CD4-positive, CD25-positive, alpha-beta regulatory T cell (primary cell): Measurements from ENCODE around the gene TMEM178B. TPM values are rescaled to one million over a fixed set of nuclear protein-coding genes. Genes with fewer than 3 reads are reported as not detected.

ENCODE experiments used
- ATAC-seq, 2 donors: fragments of 150-1000 bp; cut with Tn5 transposase; one replicate each; pipeline ENCODE4 v1.10.0; 2021; ENCODE audit warnings: low read depth in 2 of 2, moderate number of reproducible peaks in 2 of 2, moderate library complexity in 1 of 2
- DNase-seq, 3 donors: peaks; one replicate each; pipeline versions ENCODE4 v3.0.0 to v3.0.0-alpha.2; 2012 to 2022; ENCODE audit warnings: mixed read lengths in 1 of 3
- H3K27ac ChIP-seq: one replicate; pipeline ENCODE4 v1.7.0; 2013; ENCODE audit warnings: mild to moderate bottlenecking, low read length; ENCODE audit not compliant: insufficient read depth, poor library complexity, severe bottlenecking
- H3K27me3 ChIP-seq: one replicate; pipeline ENCODE4 v1.7.0; 2013; ENCODE audit warnings: low read length; ENCODE audit not compliant: control insufficient read depth, insufficient read depth
- H3K36me3 ChIP-seq: one replicate; pipeline ENCODE4 v1.7.0; 2013; ENCODE audit warnings: mild to moderate bottlenecking, low read length, moderate library complexity; ENCODE audit not compliant: control insufficient read depth, insufficient read depth
- H3K4me1 ChIP-seq: 2 replicates; pipeline ENCODE4 v1.7.0; 2013; ENCODE audit warnings: mild to moderate bottlenecking, low read length; ENCODE audit not compliant: insufficient read depth, control insufficient read depth, poor library complexity, severe bottlenecking
- H3K4me3 ChIP-seq: one replicate; pipeline ENCODE4 v1.7.0; 2013; ENCODE audit warnings: low read depth, mild to moderate bottlenecking, low read length, moderate library complexity
- H3K9me3 ChIP-seq, 2 experiments: 1 replicate in 1 of 2; 2 replicates in 1 of 2; pipeline ENCODE4 v1.7.0; 2013; ENCODE audit warnings: low read length in 2 of 2, mild to moderate bottlenecking in 1 of 2, moderate library complexity in 1 of 2; ENCODE audit not compliant: control insufficient read depth in 2 of 2
- H3K27ac Mint-ChIP-seq, 3 donors: one replicate each; pipeline ENCODE4 v1.8.0; 2020 to 2022; ENCODE audit warnings: mild to moderate bottlenecking in 3 of 3, mixed read lengths in 3 of 3, moderate library complexity in 2 of 3
- H3K27me3 Mint-ChIP-seq: one replicate; pipeline ENCODE4 v1.8.0; 2022; ENCODE audit warnings: mild to moderate bottlenecking, mixed read lengths
- H3K36me3 Mint-ChIP-seq: one replicate; pipeline ENCODE4 v1.8.0; 2020; ENCODE audit warnings: mixed read lengths
- H3K4me1 Mint-ChIP-seq, 4 donors: one replicate each; pipeline ENCODE4 v1.8.0; 2020 to 2022; ENCODE audit warnings: mixed read lengths in 4 of 4, mild to moderate bottlenecking in 1 of 4
- H3K4me3 Mint-ChIP-seq, 4 donors: one replicate each; pipeline ENCODE4 v1.8.0; 2020 to 2022; ENCODE audit warnings: mild to moderate bottlenecking in 4 of 4, mixed read lengths in 4 of 4, moderate library complexity in 3 of 4
- H3K9me3 Mint-ChIP-seq, 7 donors: one replicate each; pipeline ENCODE4 v1.8.0; 2020 to 2022; ENCODE audit warnings: mixed read lengths in 7 of 7, mild to moderate bottlenecking in 3 of 7, moderate library complexity in 2 of 7
- polyA plus RNA-seq, 4 donors: library from polyadenylated mRNA; unstranded; fragments of 300-500 nt; fragmentation: Illumina TruSeq; gene quantifications; one replicate each; pipeline ENCODE4 v1.2.3, GENCODE V29; 2021
- total RNA-seq: library from RNA; stranded (reverse); gene quantifications from one replicate; pipeline ENCODE4 v1.2.3, GENCODE V29; 2022

The TMEM178B gene
- total and polyA plus RNA-seq, 5 donors from 2014 or later = 0.10 TPM; not detected in 4

DNA sequence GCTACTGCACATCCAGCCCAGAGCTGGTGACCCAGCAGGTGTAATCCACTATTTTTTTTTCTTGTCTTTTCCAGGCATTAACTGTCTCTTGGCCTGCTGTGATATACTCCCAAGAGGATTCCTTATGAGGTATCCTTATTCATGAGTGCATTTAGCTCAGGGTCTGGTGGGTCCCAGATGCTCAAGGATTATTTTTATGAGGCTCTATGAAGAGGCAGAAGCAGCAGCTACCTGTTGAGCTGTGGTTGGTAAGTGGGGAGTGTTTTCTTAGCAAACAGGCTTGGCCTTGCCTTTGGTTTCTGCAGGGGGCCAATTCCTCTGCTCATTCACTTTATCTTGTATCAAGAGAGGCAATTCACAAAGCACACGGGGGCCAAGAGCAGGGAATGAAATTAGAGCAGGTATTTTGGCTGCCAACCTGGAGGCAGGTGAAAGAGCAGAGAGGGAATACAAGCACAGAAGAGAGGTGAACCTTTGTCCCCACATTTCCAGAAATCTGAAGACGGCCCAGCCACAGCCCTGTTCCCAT lies 221.6 kb downstream of the TMEM178B start:
- H3K36me3 ChIP-seq = no peaks in the 10 kb centered on the region
- DNase-seq (no peak), ATAC-seq (no peak)
- peaks cover 0 to 3% (median 0%) of the 10 kb centered on the region in 7 donors for H3K9me3 Mint-ChIP-seq
- H3K27ac ChIP-seq = no peak overlapping the region
- H3K27me3 Mint-ChIP-seq = no peaks in the 10 kb centered on the region
- H3K27me3 ChIP-seq = no peaks in the 10 kb centered on the region
- H3K4me1 ChIP-seq = no peaks in the 10 kb centered on the region
- no peaks in the 10 kb centered on the region for H3K9me3 ChIP-seq
- H3K4me1 Mint-ChIP-seq = no peaks in the 10 kb centered on the region
- no peaks in the 10 kb centered on the region for H3K36me3 Mint-ChIP-seq
- H3K27ac Mint-ChIP-seq = no peak overlapping the region
- no peak overlapping the region for H3K4me3 Mint-ChIP-seq
- H3K4me3 ChIP-seq = no peak overlapping the region

- Mint-ChIP-seq H3K4me1 (no peaks in the 10 kb centered on the region), H3K27me3 (no peaks in the 10 kb centered on the region), H3K27ac (no peak overlapping the region), H3K9me3 (peaks cover 0 to 3% (median 0%) of the 10 kb centered on the region in 7 donors), H3K4me3 (no peak overlapping the region), H3K36me3 (no peaks in the 10 kb centered on the region)
- DNase-seq (no peak), ATAC-seq (no peak)
- H3K4me3 ChIP-seq = no peak overlapping the region
- H3K27me3 ChIP-seq = no peaks in the 10 kb centered on the region
- H3K9me3 ChIP-seq = no peaks in the 10 kb centered on the region
- no peaks in the 10 kb centered on the region for H3K36me3 ChIP-seq
- H3K27ac ChIP-seq = no peak overlapping the region
- H3K4me1 ChIP-seq = no peaks in the 10 kb centered on the region
Measured at GRCh38 chr7:141300816-141301215, 227.0 kb downstream of the TMEM178B start.

- Histone ChIP-seq H3K4me1 (no peaks in the 10 kb centered on the region), H3K27me3 (no peaks in the 10 kb centered on the region), H3K9me3 (no peaks in the 10 kb centered on the region), H3K27ac (no peak overlapping the region), H3K36me3 (no peaks in the 10 kb centered on the region), H3K4me3 (no peak overlapping the region)
- Mint-ChIP-seq H3K27me3 (no peaks in the 10 kb centered on the region), H3K4me1 (no peaks in the 10 kb centered on the region), H3K27ac (no peak overlapping the region), H3K36me3 (no peaks in the 10 kb centered on the region), H3K9me3 (peaks cover 0 to 3% (median 0%) of the 10 kb centered on the region in 7 donors), H3K4me3 (no peak overlapping the region)
- ATAC-seq = no peak
- DNase-seq = no peak
Measured at GRCh38 chr7:141301544-141301943, 227.7 kb downstream of the TMEM178B start.

DNA sequence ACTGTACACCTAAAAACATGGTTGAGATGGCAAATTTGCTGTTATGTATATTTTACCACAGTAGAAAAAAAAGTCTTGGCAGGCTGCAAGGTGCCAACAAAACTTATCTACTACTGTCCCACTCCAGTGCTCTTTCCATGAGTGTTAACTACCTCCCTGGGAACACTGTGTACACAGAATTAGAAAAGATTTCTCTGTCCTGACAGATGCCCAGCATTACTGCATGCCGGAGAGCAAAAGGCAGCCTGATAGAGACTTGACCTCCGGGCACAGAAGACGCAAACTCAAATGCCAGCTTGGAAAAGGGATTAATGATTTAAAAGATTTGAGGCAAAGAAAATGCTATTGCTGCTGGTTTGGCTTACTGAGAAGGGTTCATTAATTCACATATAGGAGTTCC lies 228.8 kb downstream of the TMEM178B start:
- ATAC-seq (no peak), DNase-seq (no peak)
- Histone ChIP-seq H3K36me3 (no peaks in the 10 kb centered on the region), H3K27ac (no peak overlapping the region), H3K4me1 (no peaks in the 10 kb centered on the region), H3K4me3 (no peak overlapping the region), H3K9me3 (no peaks in the 10 kb centered on the region), H3K27me3 (no peaks in the 10 kb centered on the region)
- Mint-ChIP-seq H3K27me3 (no peaks in the 10 kb centered on the region), H3K27ac (no peak overlapping the region), H3K4me3 (no peak overlapping the region), H3K36me3 (no peaks in the 10 kb centered on the region), H3K4me1 (no peaks in the 10 kb centered on the region), H3K9me3 (peaks cover 0 to 3% (median 0%) of the 10 kb centered on the region in 7 donors)

- peaks cover 0 to 3% (median 0%) of the 10 kb centered on the region in 7 donors for H3K9me3 Mint-ChIP-seq
- ATAC-seq (no peak), DNase-seq (no peak)
- no peak overlapping the region for H3K27ac ChIP-seq
- no peaks in the 10 kb centered on the region for H3K27me3 Mint-ChIP-seq
- no peaks in the 10 kb centered on the region for H3K9me3 ChIP-seq
- no peak overlapping the region for H3K27ac Mint-ChIP-seq
- no peaks in the 10 kb centered on the region for H3K4me1 Mint-ChIP-seq
- H3K4me1 ChIP-seq = no peaks in the 10 kb centered on the region
- H3K4me3 Mint-ChIP-seq = no peak overlapping the region
- no peaks in the 10 kb centered on the region for H3K27me3 ChIP-seq
- H3K36me3 Mint-ChIP-seq = no peaks in the 10 kb centered on the region
- no peaks in the 10 kb centered on the region for H3K36me3 ChIP-seq
- H3K4me3 ChIP-seq = no peak overlapping the region
Measured at GRCh38 chr7:141304291-141304690, 230.4 kb downstream of the TMEM178B start.

- Mint-ChIP-seq H3K36me3 (no peaks in the 10 kb centered on the region), H3K27me3 (no peaks in the 10 kb centered on the region), H3K4me1 (no peaks in the 10 kb centered on the region), H3K27ac (no peak overlapping the region), H3K4me3 (no peak overlapping the region), H3K9me3 (peaks cover 0 to 4% (median 0%) of the 10 kb centered on the region in 7 donors)
- no peak for ATAC-seq
- no peak overlapping the region for H3K27ac ChIP-seq
- no peaks in the 10 kb centered on the region for H3K9me3 ChIP-seq
- H3K4me3 ChIP-seq = no peak overlapping the region
- no peak for DNase-seq
- H3K36me3 ChIP-seq = no peaks in the 10 kb centered on the region
- no peaks in the 10 kb centered on the region for H3K4me1 ChIP-seq
- H3K27me3 ChIP-seq = no peaks in the 10 kb centered on the region
Measured at GRCh38 chr7:141306081-141306480, 232.2 kb downstream of the TMEM178B start.

- Histone ChIP-seq H3K27ac (no peak overlapping the region), H3K4me3 (no peak overlapping the region), H3K36me3 (no peaks in the 10 kb centered on the region), H3K9me3 (no peaks in the 10 kb centered on the region), H3K27me3 (no peaks in the 10 kb centered on the region), H3K4me1 (no peaks in the 10 kb centered on the region)
- H3K4me1 Mint-ChIP-seq = no peaks in the 10 kb centered on the region
- H3K4me3 Mint-ChIP-seq = no peak overlapping the region
- H3K27ac Mint-ChIP-seq = no peak overlapping the region
- peaks cover 15% of the 10 kb centered on the region for H3K27me3 Mint-ChIP-seq
- ATAC-seq = no peak
- DNase-seq = no peak
- no peaks in the 10 kb centered on the region for H3K36me3 Mint-ChIP-seq
- H3K9me3 Mint-ChIP-seq = peaks cover 0 to 6% (median 2%) of the 10 kb centered on the region in 7 donors
Measured at GRCh38 chr7:141312395-141312794, 238.5 kb downstream of the TMEM178B start.

DNA sequence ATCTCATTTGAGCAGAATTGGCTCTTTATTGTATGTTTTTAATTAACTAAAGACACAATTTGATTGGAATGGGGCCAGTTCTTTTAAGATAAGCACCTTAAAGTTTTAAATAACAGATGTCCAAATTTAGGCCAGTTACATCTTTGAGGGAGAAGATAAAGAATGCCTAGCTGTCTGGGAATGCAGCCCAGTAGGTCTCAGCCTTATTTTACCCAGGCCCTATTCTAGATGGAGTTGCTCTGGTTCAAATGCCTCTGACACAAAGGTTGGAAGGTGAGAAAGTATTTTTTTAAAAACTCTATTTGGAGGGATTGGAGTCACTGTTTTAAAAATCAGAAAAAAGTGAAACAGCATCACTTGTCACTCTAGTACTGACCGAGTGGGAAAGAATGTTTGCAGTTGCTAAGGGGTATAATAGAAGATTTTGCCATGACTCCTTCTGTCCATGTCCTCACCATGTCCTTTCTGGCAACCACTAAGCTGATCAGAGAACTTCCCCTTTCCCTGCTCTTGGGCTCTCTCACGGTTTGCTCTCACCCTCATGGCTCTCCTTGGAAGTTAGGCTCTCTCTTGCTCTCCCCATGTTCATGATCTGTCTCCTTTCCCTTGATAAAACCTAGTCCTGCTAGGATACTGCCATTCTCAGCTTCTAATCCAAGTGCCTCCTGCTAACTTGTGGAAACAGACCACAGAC lies 239.1 kb downstream of the TMEM178B start:
- H3K27ac Mint-ChIP-seq = no peak overlapping the region
- no peaks in the 10 kb centered on the region for H3K4me1 Mint-ChIP-seq
- Histone ChIP-seq H3K4me3 (no peak overlapping the region), H3K27ac (no peak overlapping the region), H3K36me3 (no peaks in the 10 kb centered on the region), H3K27me3 (no peaks in the 10 kb centered on the region), H3K9me3 (no peaks in the 10 kb centered on the region), H3K4me1 (no peaks in the 10 kb centered on the region)
- no peak overlapping the region for H3K4me3 Mint-ChIP-seq
- peaks cover 15% of the 10 kb centered on the region for H3K27me3 Mint-ChIP-seq
- DNase-seq = no peak
- no peaks in the 10 kb centered on the region for H3K36me3 Mint-ChIP-seq
- peaks cover 0 to 6% (median 2%) of the 10 kb centered on the region in 7 donors for H3K9me3 Mint-ChIP-seq
- no peak for ATAC-seq
